Measurements from ENCODE around the gene C10orf53.

C10orf53 gene

DNA sequence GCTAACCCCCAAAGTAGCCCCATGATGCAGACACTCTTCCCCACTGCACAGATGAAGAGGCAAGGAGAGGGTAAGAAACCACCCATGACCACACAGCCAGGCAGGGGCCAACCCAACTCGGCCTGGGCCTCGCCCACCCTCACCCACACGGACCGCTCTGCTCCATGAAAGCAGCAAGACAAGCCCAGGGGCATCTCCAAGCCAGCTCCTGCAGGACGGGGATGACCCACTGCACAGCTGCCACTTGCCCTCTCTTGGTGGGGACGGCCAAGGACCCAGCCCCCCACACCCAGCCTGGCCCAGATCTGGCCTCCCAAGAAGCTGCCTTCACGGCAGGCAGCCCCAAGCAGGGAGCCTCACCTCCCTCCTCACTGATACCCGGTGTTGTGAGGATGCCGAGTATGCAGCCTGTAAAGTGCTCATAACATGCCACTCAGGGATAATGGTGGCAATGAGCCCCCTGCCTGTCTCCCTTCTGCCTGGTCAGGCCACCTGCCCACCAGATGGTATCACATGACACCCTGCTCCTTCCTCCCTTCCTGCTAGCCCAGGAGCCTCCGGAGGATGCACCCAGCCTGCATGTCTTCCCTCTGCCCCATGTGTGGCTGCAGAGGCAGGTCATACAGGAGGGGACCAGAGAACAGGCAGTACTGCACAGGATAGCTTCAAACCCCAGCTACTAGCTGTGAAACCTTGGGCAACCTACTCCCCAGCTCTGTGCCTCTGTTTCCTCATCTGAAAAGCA is 59.3 kb downstream of the C10orf53 start:
- H3K36me3 ChIP-seq (ENCODE audit: control insufficient read depth in 1 of 2, insufficient read depth in 2 of 2, low read depth in 1 of 2, low read length in 2 of 2): peaks cover 0 to 39% of the 10 kb centered on the region in 2 experiments
- H3K4me2 ChIP-seq (ENCODE audit: low read length, poor library complexity, severe bottlenecking): no peak overlapping the region
- no peak overlapping the region for H3K4ac ChIP-seq (ENCODE audit: low read depth in 1 of 2, low read length in 2 of 2)
- no peak overlapping the region for H3K18ac ChIP-seq (ENCODE audit: low read depth in 1 of 2, low read length in 2 of 2)
- no peak for DNase-seq
- H3K14ac ChIP-seq (ENCODE audit: low read length in 2 of 2): no peak overlapping the region
- H2BK15ac ChIP-seq (ENCODE audit: low read depth, poor library complexity, severe bottlenecking): no peak overlapping the region
- peaks cover 7% of the 10 kb centered on the region for H3K4me1 ChIP-seq (ENCODE audit: control insufficient read depth, insufficient read depth, low read depth, low read length)
- no peaks in the 10 kb centered on the region for H3K9me3 ChIP-seq (ENCODE audit: control insufficient read depth, low read length)
- H3K9ac ChIP-seq (ENCODE audit: low read length): no peak overlapping the region
- no peak overlapping the region for H3K27ac ChIP-seq (ENCODE audit: low read length, poor library complexity, severe bottlenecking)
- 76% methylated on average over 10 of the region's 10 CpGs for WGBS
- no peaks in the 10 kb centered on the region for H3K79me1 ChIP-seq (replicated peaks; ENCODE audit: low read length, poor library complexity, severe bottlenecking)
- H3K27me3 ChIP-seq (ENCODE audit: control insufficient read depth in 1 of 2, insufficient read depth in 1 of 2, low read length in 2 of 2): peaks cover 0 to 25% of the 10 kb centered on the region in 2 experiments
- no peak overlapping the region for H2AFZ ChIP-seq (ENCODE audit: low read depth, low read length)
- no peak overlapping the region for H3K23ac ChIP-seq (ENCODE audit: low read length in 2 of 2)
- H2BK5ac ChIP-seq (ENCODE audit: low read depth, low read length, poor library complexity, severe bottlenecking): no peak overlapping the region
- H3K4me3 ChIP-seq (ENCODE audit: insufficient read depth in 1 of 2, low read depth in 1 of 2, low read length in 2 of 2): no peak overlapping the region
- no peak overlapping the region for H2BK12ac ChIP-seq (ENCODE audit: low read length in 2 of 2)
- no peak overlapping the region for H2BK120ac ChIP-seq (ENCODE audit: low read depth, low read length)
- no peak overlapping the region for H4K91ac ChIP-seq (ENCODE audit: low read length)
- H2AK5ac ChIP-seq (ENCODE audit: low read length, severe bottlenecking): no peak overlapping the region
- no peak overlapping the region for H4K8ac ChIP-seq (ENCODE audit: low read length)

DNA sequence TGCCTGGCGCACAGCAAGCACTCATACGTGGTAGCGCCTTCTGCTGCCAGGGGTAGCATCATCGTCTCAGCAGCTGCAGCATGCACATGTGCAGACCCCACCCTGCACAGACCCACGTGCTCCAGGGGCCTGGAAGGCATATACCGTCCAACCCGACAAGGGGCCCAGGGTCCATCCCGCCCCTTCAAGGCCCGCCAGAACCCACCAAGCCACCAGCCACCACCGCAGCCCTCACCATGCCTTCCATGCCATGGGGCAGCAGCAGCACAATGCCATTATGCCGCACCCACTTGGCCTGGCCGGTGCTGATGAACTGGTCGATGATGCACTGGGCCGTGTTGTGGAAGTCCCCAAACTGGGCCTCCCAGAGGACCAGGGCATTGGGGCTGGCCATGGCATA is 60.0 kb downstream of the C10orf53 start:
- Histone ChIP-seq H2BK5ac (ENCODE audit: low read depth, low read length, poor library complexity, severe bottlenecking) (no peak overlapping the region), H3K9me3 (ENCODE audit: control insufficient read depth, low read length) (no peaks in the 10 kb centered on the region), H4K8ac (ENCODE audit: low read length) (no peak overlapping the region), H2BK12ac (ENCODE audit: low read length in 2 of 2) (no peak overlapping the region), H3K79me1 (replicated peaks; ENCODE audit: low read length, poor library complexity, severe bottlenecking) (no peaks in the 10 kb centered on the region), H3K9ac (ENCODE audit: low read length) (no peak overlapping the region), H4K91ac (ENCODE audit: low read length) (no peak overlapping the region), H3K4ac (ENCODE audit: low read depth in 1 of 2, low read length in 2 of 2) (no peak overlapping the region), H3K23ac (ENCODE audit: low read length in 2 of 2) (no peak overlapping the region), H3K4me3 (ENCODE audit: insufficient read depth in 1 of 2, low read depth in 1 of 2, low read length in 2 of 2) (no peak overlapping the region), H2BK120ac (ENCODE audit: low read depth, low read length) (no peak overlapping the region), H3K4me2 (ENCODE audit: low read length, poor library complexity, severe bottlenecking) (no peak overlapping the region), H2AK5ac (ENCODE audit: low read length, severe bottlenecking) (no peak overlapping the region), H3K27ac (ENCODE audit: low read length, poor library complexity, severe bottlenecking) (no peak overlapping the region), H3K18ac (ENCODE audit: low read depth in 1 of 2, low read length in 2 of 2) (no peak overlapping the region), H3K36me3 (ENCODE audit: control insufficient read depth in 1 of 2, insufficient read depth in 2 of 2, low read depth in 1 of 2, low read length in 2 of 2) (peaks cover 0 to 42% of the 10 kb centered on the region in 2 experiments), H3K4me1 (ENCODE audit: control insufficient read depth, insufficient read depth, low read depth, low read length) (peaks cover 7% of the 10 kb centered on the region), H2AFZ (ENCODE audit: low read depth, low read length) (no peak overlapping the region), H3K27me3 (ENCODE audit: control insufficient read depth in 1 of 2, insufficient read depth in 1 of 2, low read length in 2 of 2) (peaks cover 0 to 25% of the 10 kb centered on the region in 2 experiments), H3K14ac (ENCODE audit: low read length in 2 of 2) (no peak overlapping the region), H2BK15ac (ENCODE audit: low read depth, poor library complexity, severe bottlenecking) (no peak overlapping the region)
- DNase-seq: no peak
- 87% methylated on average over 14 of the region's 14 CpGs for WGBS

DNA sequence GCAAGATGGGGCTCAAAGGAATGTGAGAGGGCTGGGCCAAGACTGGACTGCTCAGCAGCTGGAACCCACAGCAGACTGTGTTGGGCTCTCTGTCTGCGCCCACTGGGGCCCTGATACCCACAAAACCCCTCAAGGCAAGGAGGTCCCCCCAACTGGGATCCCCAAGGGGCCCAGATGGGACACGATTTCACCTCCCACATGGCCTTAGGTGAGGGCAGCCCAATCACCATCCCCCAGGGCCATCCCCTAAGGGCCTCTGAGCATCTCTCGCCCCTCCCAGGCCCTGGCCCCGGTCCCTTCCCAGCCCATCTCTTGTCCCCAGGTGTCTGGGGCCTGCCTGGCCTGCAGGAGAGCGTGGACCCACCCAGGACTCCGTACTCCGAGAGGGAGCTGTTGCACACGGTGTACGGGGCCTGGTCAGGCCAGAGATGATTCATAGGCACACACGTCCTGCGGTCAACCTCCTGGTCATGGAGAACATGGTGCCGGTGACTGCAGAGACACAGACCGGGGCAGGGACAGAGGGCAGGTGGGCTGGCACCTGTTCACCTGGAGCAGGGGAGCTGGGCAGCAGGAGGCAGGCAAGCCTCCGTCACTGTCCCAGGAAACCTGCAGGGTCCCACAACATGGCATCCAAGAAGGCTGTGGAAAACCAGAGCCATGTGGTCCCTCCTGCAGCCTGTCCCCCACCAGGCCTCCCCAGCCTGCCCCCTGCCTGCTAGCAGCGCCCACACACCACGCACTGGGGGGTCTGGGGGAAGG is 61.1 kb downstream of the C10orf53 start:
- no peak overlapping the region for H2BK120ac ChIP-seq (ENCODE audit: low read depth, low read length)
- no peak overlapping the region for H3K9ac ChIP-seq (ENCODE audit: low read length)
- no peak overlapping the region for H3K18ac ChIP-seq (ENCODE audit: low read depth in 1 of 2, low read length in 2 of 2)
- H2BK15ac ChIP-seq (ENCODE audit: low read depth, poor library complexity, severe bottlenecking): no peak overlapping the region
- H3K36me3 ChIP-seq (ENCODE audit: control insufficient read depth in 1 of 2, insufficient read depth in 2 of 2, low read depth in 1 of 2, low read length in 2 of 2): peaks cover 0 to 43% of the 10 kb centered on the region in 2 experiments
- H2BK5ac ChIP-seq (ENCODE audit: low read depth, low read length, poor library complexity, severe bottlenecking): no peak overlapping the region
- H3K4me1 ChIP-seq (ENCODE audit: control insufficient read depth, insufficient read depth, low read depth, low read length): peaks cover 4% of the 10 kb centered on the region
- no peak overlapping the region for H3K23ac ChIP-seq (ENCODE audit: low read length in 2 of 2)
- H2AK5ac ChIP-seq (ENCODE audit: low read length, severe bottlenecking): no peak overlapping the region
- no peak overlapping the region for H2AFZ ChIP-seq (ENCODE audit: low read depth, low read length)
- H3K9me3 ChIP-seq (ENCODE audit: control insufficient read depth, low read length): no peaks in the 10 kb centered on the region
- H3K27me3 ChIP-seq (ENCODE audit: control insufficient read depth in 1 of 2, insufficient read depth in 1 of 2, low read length in 2 of 2): peaks cover 0 to 32% of the 10 kb centered on the region in 2 experiments
- WGBS: 84% methylated on average over 16 of the region's 16 CpGs
- H2BK12ac ChIP-seq (ENCODE audit: low read length in 2 of 2): no peak overlapping the region
- H3K4me2 ChIP-seq (ENCODE audit: low read length, poor library complexity, severe bottlenecking): no peak overlapping the region
- H3K79me1 ChIP-seq (replicated peaks; ENCODE audit: low read length, poor library complexity, severe bottlenecking): no peaks in the 10 kb centered on the region
- H4K8ac ChIP-seq (ENCODE audit: low read length): no peak overlapping the region
- H3K4me3 ChIP-seq (ENCODE audit: insufficient read depth in 1 of 2, low read depth in 1 of 2, low read length in 2 of 2): no peak overlapping the region
- no peak for DNase-seq
- no peak overlapping the region for H3K4ac ChIP-seq (ENCODE audit: low read depth in 1 of 2, low read length in 2 of 2)
- H3K27ac ChIP-seq (ENCODE audit: low read length, poor library complexity, severe bottlenecking): no peak overlapping the region
- H4K91ac ChIP-seq (ENCODE audit: low read length): no peak overlapping the region
- H3K14ac ChIP-seq (ENCODE audit: low read length in 2 of 2): no peak overlapping the region

Data from mesenchymal stem cell (in vitro differentiated cells and primary cell).